Measurements from ENCODE around the gene RAD51B. TPM values are rescaled to one million over a fixed set of nuclear protein-coding genes. Genes with fewer than 3 reads are reported as not detected.

Gene RAD51B
- total RNA-seq, 1 experiment from 2014 or later, result 20.0 TPM

GRCh38 chr14:68193970-68194681 lies 374.5 kb downstream of the RAD51B start (continued):
- TF ChIP-seq YY1 (IDR thresholded peaks at IDR 0.05; ENCODE audit: extremely low read depth, insufficient replicate concordance, low read depth, low read length) (no peak), SRF (IDR thresholded peaks at IDR 0.05; ENCODE audit: low read depth) (no peak)
- TF ChIP-seq, protein P1, sequence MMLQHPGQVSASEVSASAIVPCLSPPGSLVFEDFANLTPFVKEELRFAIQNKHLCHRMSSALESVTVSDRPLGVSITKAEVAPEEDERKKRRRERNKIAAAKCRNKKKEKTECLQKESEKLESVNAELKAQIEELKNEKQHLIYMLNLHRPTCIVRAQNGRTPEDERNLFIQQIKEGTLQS (IDR thresholded peaks at IDR 0.05), result no peak

DNA sequence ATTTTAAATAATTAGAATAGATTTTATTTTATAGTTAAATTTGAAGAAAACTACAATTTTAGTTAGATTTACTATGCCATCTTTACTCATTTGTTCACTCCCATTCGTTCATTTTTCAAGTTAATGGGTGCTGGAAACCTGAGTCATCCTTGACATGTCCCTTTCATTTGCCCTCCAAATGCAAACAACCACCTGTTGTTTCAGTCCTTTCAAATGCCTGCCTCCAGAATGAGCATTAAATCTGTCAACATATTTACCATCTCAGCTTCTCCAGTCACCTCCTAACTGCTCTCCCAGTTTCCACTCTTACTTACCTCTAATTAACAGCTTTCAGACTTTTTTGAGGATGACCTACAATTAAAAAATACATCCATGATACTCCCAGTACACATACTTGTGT lies 375.5 kb downstream of the RAD51B start:
- Histone ChIP-seq H3K4me2 (ENCODE audit: low read length) (no peak overlapping the region), H3K4me3 (replicated peaks in 1 of 2; ENCODE audit: low read depth in 1 of 2, low read length in 2 of 2) (no peak overlapping the region), H3K4me1 (ENCODE audit: control insufficient read depth in 1 of 2, insufficient read depth in 2 of 2, low read length in 2 of 2) (peaks cover 20 to 83% of the 10 kb centered on the region in 2 experiments), H3K79me2 (ENCODE audit: insufficient read depth, low read length) (no peaks in the 10 kb centered on the region), H3K36me3 (ENCODE audit: control insufficient read depth in 1 of 2, insufficient read depth in 2 of 2, low read length in 2 of 2) (no peaks in the 10 kb centered on the region), H3K27ac (ENCODE audit: low read depth, low read length) (peak overlapping the region; percentile 85; the same call in 1 of the 2 replicates), H2AFZ (ENCODE audit: low read depth, low read length, poor library complexity, severe bottlenecking) (no peak overlapping the region), H3K9ac (ENCODE audit: low read length) (no peak overlapping the region), H4K20me1 (ENCODE audit: insufficient read depth) (no peaks in the 10 kb centered on the region), H3K9me2 (ENCODE audit: insufficient read depth) (no peaks in the 10 kb centered on the region; the same call in 1 of the 2 replicates), H3K9me3 (ENCODE audit: control insufficient read depth in 1 of 2, insufficient read depth in 1 of 2, low read depth in 1 of 2, low read length in 2 of 2) (no peaks in the 10 kb centered on the region), H3K27me3 (ENCODE audit: insufficient read depth, low read length) (no peaks in the 10 kb centered on the region)
- CTCF ChIA-PET, result no interaction called here
- TF ChIP-seq YY1 (IDR thresholded peaks at IDR 0.05; ENCODE audit: extremely low read depth, insufficient replicate concordance, low read depth, low read length) (no peak), ZFX (IDR thresholded peaks at IDR 0.05) (no peak), EZH2 (IDR thresholded peaks at IDR 0.05) (no peak), JUND (IDR thresholded peaks at IDR 0.05) (no peak), EZH2phosphoT487 (IDR thresholded peaks at IDR 0.05; ENCODE audit: borderline replicate concordance) (no peak), ELF1 (IDR thresholded peaks at IDR 0.05; ENCODE audit: borderline replicate concordance, low read depth) (no peak), FOSL1 (IDR thresholded peaks at IDR 0.05; ENCODE audit: low read depth) (peak; percentile 39; the same call in 1 of the 2 replicates)
- no peak; the same call in 1 of the 2 replicates for ATAC-seq
- no peak for DNase-seq (ENCODE audit: low read depth, low spot score)
- BruUV-seq (replicated peaks), result no TSS peak
- RAD21 ChIA-PET (ENCODE audit: low non-redundant PET in 1 of 2, low total read pairs in 2 of 2, uncharacterized antibody in 2 of 2, unreplicated experiment in 2 of 2), result no interaction called here
- intact Hi-C loops (cut with micrococcal nuclease), result no loop called here
- POLR2A ChIA-PET, result no interaction called here

Measured in HCT116 (cell line).